HG03469 (cell line): ENCODE results near the gene DHTKD1.
"Not testable (repeated sequence)": the region's sequence is repeated elsewhere in the genome, so short reads cannot be mapped to it uniquely, and the experiment has no call there.

Experiments
- ATAC-seq: cut with Tn5 transposase; IDR thresholded peaks from one replicate; pipeline ENCODE4 v1.9.1; 2021; ENCODE audit warnings: mild to moderate bottlenecking, moderate library complexity, moderate number of reproducible peaks; ENCODE audit not compliant: unreplicated experiment

DHTKD1 gene

GRCh38 chr10:12135631-12136030 is 66.9 kb downstream of the DHTKD1 start:
- no peak for ATAC-seq

DNA sequence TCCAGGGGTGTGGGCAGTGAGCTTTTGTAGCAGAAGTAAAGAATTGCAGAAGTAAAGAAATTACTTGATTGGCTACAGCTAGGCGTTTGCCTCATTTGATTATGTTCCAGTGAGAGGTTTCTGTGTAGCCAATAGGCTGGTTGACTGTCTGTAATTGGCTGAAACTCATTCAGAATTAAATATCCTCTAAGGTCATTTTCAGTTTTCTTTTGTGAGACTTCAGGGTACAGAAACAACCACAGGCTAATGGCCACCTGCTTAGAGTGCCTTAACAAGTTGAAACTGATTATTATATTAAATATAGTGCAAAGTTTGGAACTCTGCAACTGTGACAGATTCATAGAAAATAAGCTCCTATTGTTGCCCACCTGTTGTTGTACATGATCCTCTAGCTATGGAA is 71.3 kb downstream of the DHTKD1 start:
- ATAC-seq, result no peak

DNA sequence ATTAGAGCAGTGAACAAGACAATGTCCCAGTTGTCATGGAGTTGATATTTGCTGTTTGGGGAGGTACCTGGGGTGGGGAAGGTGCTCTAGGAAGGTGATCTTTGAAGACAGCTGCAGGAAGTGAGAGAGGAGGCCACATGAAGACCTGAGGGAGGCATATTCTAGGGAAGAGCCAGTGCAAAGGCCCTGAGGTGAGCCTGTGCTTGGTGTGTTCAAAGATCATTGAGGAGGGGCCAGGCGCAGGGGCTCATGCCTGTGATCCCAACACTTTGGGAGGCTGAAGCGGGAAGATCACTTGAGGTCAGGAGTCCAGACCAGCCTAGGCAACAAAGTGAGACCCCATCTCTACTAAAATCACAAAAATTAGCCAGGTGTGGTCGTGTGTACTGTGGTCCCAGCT is 75.8 kb downstream of the DHTKD1 start:
- no peak for ATAC-seq

DNA sequence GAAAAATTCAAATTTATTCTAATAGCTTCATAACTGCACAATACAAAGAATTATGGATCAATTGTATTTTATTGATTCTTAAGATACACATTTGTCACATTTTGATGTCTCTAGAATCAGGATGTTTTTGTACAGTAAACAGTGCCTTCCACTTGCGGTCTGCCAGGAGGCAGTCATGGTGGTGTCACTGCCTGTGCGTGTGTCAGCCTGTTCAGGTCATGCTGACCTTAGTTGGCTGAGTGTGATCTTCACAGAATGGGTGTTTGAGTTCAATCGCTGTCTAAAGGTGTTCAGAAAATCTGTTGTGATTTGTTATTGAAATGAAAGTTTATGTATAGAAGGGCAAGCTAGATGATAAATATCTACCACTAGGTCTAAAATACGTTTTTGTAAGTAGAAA is 81.4 kb downstream of the DHTKD1 start:
- ATAC-seq, result no peak

- no peak for ATAC-seq
Observed at GRCh38 chr10:12154516-12154915, 85.8 kb downstream of the DHTKD1 start.

GRCh38 chr10:12156367-12157123 is 87.8 kb downstream of the DHTKD1 start:
- ATAC-seq, result no peak

DNA sequence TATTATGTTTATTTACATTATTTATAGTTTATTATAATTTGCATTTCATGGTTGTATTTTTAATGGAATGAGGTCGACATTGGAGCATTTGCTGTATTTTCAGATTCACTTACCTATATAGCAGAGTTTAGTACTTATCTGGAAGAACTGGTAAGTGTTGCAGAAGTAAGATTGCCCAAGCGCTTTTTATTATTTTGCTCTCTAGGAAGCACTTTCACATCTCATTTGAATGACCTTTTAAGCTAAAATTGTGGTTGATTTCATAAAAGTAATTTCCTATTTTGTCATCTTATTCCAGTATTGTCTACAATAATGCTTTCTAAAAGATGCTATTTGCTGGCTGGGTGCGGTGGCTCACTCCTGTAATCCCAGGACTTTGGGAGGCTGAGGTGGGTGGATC is 89.4 kb downstream of the DHTKD1 start:
- ATAC-seq, result no peak

- ATAC-seq, result no peak
Observed at GRCh38 chr10:12160664-12161063, 91.9 kb downstream of the DHTKD1 start.

GRCh38 chr10:12162927-12163326 is 94.2 kb downstream of the DHTKD1 start:
- no peak for ATAC-seq

DNA sequence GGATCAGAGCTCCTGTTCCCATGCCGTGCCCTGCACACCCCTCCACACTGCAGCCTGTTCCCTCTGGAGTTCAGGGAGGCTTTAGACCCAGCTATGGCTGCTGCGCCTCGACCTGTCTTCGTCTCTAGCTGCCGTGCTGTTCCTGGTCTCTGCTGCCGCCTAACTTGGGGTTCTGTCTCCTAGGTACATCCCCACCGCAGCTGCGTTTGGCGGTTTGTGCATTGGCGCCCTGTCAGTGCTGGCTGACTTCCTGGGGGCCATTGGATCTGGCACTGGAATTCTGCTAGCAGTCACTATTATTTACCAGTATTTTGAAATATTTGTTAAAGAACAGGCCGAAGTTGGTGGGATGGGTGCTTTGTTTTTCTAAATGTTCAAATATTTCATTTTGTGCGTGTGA is 95.3 kb downstream of the DHTKD1 start:
- no peak for ATAC-seq

- ATAC-seq, result no peak
Observed at GRCh38 chr10:12165036-12165435, 96.3 kb downstream of the DHTKD1 start.

DNA sequence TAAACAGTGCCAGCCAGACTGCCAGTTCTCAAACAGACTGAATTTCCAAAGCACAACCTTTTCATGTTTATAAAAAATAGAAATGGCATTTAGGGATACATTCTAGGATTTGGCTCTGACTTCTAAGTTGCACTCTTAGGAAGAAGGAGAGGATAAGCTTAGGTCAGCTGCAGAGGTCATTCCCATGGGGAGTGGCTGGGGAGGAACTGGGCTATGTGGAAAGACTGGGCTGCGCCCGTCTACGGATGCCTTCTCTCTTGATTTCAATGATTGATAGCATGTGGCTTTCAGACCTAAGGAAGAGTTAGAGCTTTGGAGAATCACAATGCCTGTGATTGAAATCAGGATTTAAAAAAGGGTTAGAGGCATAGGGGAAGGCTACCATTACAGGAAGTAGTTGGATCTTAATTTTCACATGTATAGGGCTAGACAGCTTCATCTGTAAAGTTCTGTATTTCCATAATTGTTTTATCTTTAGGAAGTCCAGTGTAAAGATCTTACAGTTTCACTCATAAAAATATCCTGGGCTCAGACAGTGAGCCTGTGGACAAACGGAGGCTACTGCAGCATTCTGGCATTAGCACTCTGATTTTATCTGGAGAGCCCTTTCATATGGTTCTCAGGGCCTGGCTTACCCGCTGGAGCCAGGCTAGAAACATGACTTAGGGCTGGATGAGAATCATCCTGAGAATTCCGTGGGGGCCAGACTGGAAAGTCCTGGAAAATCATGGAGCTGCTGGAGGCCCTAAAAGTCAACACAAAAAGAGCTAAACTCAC is 97.4 kb downstream of the DHTKD1 start:
- no peak for ATAC-seq

DNA sequence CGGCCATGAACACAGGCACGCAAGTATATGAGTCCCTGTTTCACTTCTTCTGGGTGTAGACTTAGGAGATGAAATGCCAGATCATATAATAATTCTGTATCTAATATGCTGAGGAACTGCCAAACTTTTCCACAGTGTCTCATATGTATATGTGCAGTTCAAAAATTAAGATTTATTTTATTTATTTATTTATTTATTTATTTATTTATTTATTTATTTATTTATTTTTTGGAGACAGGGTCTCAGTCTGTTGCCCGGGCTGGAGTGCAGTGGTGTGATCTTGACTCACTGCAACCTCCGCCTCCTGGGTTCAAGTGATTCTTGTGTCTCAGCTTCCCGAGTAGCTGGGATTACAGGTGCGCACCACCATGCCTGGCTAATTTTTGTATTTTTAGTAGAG is 102.8 kb downstream of the DHTKD1 start:
- ATAC-seq, result not testable (repeated sequence)
